H1 (cell line): ENCODE measurements around the gene CTXN1. TPM values are rescaled to one million over a fixed set of nuclear protein-coding genes. Genes with fewer than 3 reads are reported as not detected.

Source experiments
- CTCF ChIA-PET: fragments of 300-600 bp; sonication (Branson Sonifier 250); formaldehyde crosslinking; loops from one replicate; lab custom pipeline; 2021; ENCODE audit not compliant: partially characterized antibody; lab: Charles Lee
- POLR2A ChIA-PET: fragments of 300-600 bp; sonication (Branson Sonifier 250); formaldehyde crosslinking; loops from one replicate; lab custom pipeline; 2021; ENCODE audit warnings: inconsistent platforms; ENCODE audit not compliant: partially characterized antibody; lab: Charles Lee
- DNase-seq, 2 experiments: peaks; one replicate each; pipeline versions ENCODE4 v3.0.0 to v3.0.0-alpha.2; 2010 to 2022; ENCODE audit warnings: low spot score in 2 of 2, low read depth in 1 of 2, mixed read lengths in 1 of 2
- FAIRE-seq: peaks from 2 replicates; lab custom pipeline; 2011; peaks lifted over from hg19 to GRCh38; lab: Jason Lieb, UNC
- H2AFZ ChIP-seq: 2 replicates; pipeline ENCODE4 v1.8.1; 2012; ENCODE audit warnings: low read length, inconsistent platforms
- H2AK5ac ChIP-seq: 2 replicates; pipeline ENCODE4 v1.6.1; 2013; ENCODE audit warnings: low read depth, low read length
- H2BK120ac ChIP-seq: replicated peaks from 2 replicates; pipeline ENCODE3; 2013; ENCODE audit warnings: low read depth, low read length, inconsistent platforms
- H2BK12ac ChIP-seq: 2 replicates; pipeline ENCODE4 v1.6.1; 2013; ENCODE audit warnings: low read depth, low read length
- H2BK15ac ChIP-seq: 2 replicates; pipeline ENCODE4 v1.6.1; 2013; ENCODE audit warnings: low read length
- H2BK20ac ChIP-seq: 2 replicates; pipeline ENCODE4 v1.6.1; 2013; ENCODE audit warnings: low read length
- H2BK5ac ChIP-seq: 2 replicates; pipeline ENCODE4 v1.6.1; 2013; ENCODE audit warnings: low read depth, low read length
- H3K14ac ChIP-seq: 2 replicates; pipeline ENCODE4 v1.6.1; 2013; ENCODE audit warnings: inconsistent platforms; ENCODE audit not compliant: insufficient read length
- H3K18ac ChIP-seq: 2 replicates; pipeline ENCODE4 v1.6.1; 2013; ENCODE audit warnings: low read length; ENCODE audit errors: extremely low read depth
- H3K23ac ChIP-seq: 2 replicates; pipeline ENCODE4 v1.6.1; 2013; ENCODE audit warnings: inconsistent platforms; ENCODE audit not compliant: insufficient read length
- H3K23me2 ChIP-seq: 2 replicates; pipeline ENCODE4 v1.6.1; 2013; ENCODE audit warnings: low read depth, low read length
- H3K27ac ChIP-seq: 2 replicates; pipeline ENCODE4 v1.6.1; 2011; ENCODE audit warnings: low read depth, low read length, inconsistent platforms
- H3K27me3 ChIP-seq, 4 experiments: replicated peaks in 1 of 4; 1 replicate in 1 of 4; 2 replicates in 3 of 4; pipeline versions ENCODE4 v1.6.1 to v1.8.1; 2011 to 2013; ENCODE audit warnings: low read length in 3 of 4, mild to moderate bottlenecking in 3 of 4, inconsistent platforms in 2 of 4, mixed read lengths in 2 of 4, moderate library complexity in 1 of 4; ENCODE audit not compliant: control insufficient read depth in 3 of 4, insufficient read depth in 3 of 4; ENCODE audit errors: extremely low read depth in 1 of 4
- H3K36me3 ChIP-seq, 4 experiments: 2 replicates each; pipeline versions ENCODE4 v1.6.1 to v1.8.1; 2011 to 2013; ENCODE audit warnings: mild to moderate bottlenecking in 4 of 4, low read length in 3 of 4, moderate library complexity in 2 of 4, control low read depth in 1 of 4, inconsistent platforms in 1 of 4; ENCODE audit not compliant: insufficient read depth in 4 of 4, control insufficient read depth in 2 of 4
- H3K4ac ChIP-seq: replicated peaks from 2 replicates; pipeline ENCODE3; 2013; ENCODE audit warnings: low read length, low read depth, mixed read lengths, inconsistent platforms; ENCODE audit not compliant: insufficient read length
- H3K4me1 ChIP-seq, 4 experiments: replicated peaks in 1 of 4; 1 replicate in 1 of 4; 2 replicates in 3 of 4; pipeline versions ENCODE4 v1.6.1 to v1.8.1; 2011 to 2013; ENCODE audit warnings: low read length in 3 of 4, inconsistent platforms in 2 of 4, mixed read lengths in 1 of 4; ENCODE audit not compliant: insufficient read depth in 4 of 4, control insufficient read depth in 3 of 4
- H3K4me2 ChIP-seq, 2 experiments: 2 replicates each; pipeline versions ENCODE4 v1.6.1 to v1.8.1; 2011 to 2013; ENCODE audit warnings: low read depth in 2 of 2, low read length in 2 of 2, control low read depth in 1 of 2, inconsistent platforms in 1 of 2, mild to moderate bottlenecking in 1 of 2; ENCODE audit not compliant: insufficient read depth in 1 of 2
- H3K4me3 ChIP-seq, 4 experiments: fragments of 200-600, 300-600 bp in 1 of 4; sonication (generic), shearing (Covaris generic), sonication (Bioruptor Twin) in 1 of 4; 2 replicates each; pipeline versions ENCODE4 v1.5.1 to v1.8.1; 2011 to 2016; ENCODE audit warnings: low read length in 4 of 4, low read depth in 3 of 4, control low read depth in 2 of 4, inconsistent platforms in 2 of 4, mild to moderate bottlenecking in 2 of 4, mixed read lengths in 1 of 4, moderate library complexity in 1 of 4; ENCODE audit not compliant: insufficient read depth in 2 of 4; ENCODE audit errors: extremely low read depth in 1 of 4
- H3K56ac ChIP-seq: replicated peaks from 2 replicates; pipeline ENCODE3; 2013; ENCODE audit warnings: low read depth, mild to moderate bottlenecking, mixed read lengths, low read length, inconsistent platforms; ENCODE audit not compliant: insufficient read length
- H3K79me1 ChIP-seq: 2 replicates; pipeline ENCODE4 v1.6.1; 2013; ENCODE audit warnings: low read depth, low read length, control low read depth
- H3K79me2 ChIP-seq, 2 experiments: 2 replicates each; pipeline versions ENCODE4 v1.6.1 to v1.8.1; 2012 to 2013; ENCODE audit warnings: low read length in 2 of 2, mild to moderate bottlenecking in 2 of 2, inconsistent platforms in 1 of 2; ENCODE audit not compliant: insufficient read depth in 2 of 2, control insufficient read depth in 1 of 2
- H3K9ac ChIP-seq, 4 experiments: replicated peaks in 1 of 4; 1 replicate in 1 of 4; 2 replicates in 3 of 4; pipeline versions ENCODE4 v1.6.1 to v1.8.1; 2011 to 2013; ENCODE audit warnings: low read depth in 3 of 4, low read length in 3 of 4, control low read depth in 2 of 4, mild to moderate bottlenecking in 2 of 4, moderate library complexity in 2 of 4, inconsistent platforms in 1 of 4; ENCODE audit errors: extremely low read depth in 1 of 4
- H3K9me3 ChIP-seq, 2 experiments: 2 replicates each; pipeline versions ENCODE4 v1.6.1 to v1.8.1; 2012 to 2013; ENCODE audit warnings: mild to moderate bottlenecking in 2 of 2, moderate library complexity in 2 of 2, control low read depth in 1 of 2, inconsistent platforms in 1 of 2, low read depth in 1 of 2, low read length in 1 of 2, mixed read lengths in 1 of 2; ENCODE audit not compliant: insufficient read depth in 2 of 2
- H4K20me1 ChIP-seq, 2 experiments: replicated peaks in 1 of 2; 2 replicates each; pipeline versions ENCODE3 to v1.8.1; 2011 to 2013; ENCODE audit warnings: inconsistent platforms in 2 of 2, low read length in 2 of 2, mild to moderate bottlenecking in 1 of 2; ENCODE audit not compliant: insufficient read depth in 2 of 2, control insufficient read depth in 1 of 2
- H4K5ac ChIP-seq: 2 replicates; pipeline ENCODE4 v1.6.1; 2013; ENCODE audit warnings: low read length, low read depth, mixed read lengths, inconsistent platforms; ENCODE audit not compliant: insufficient read length
- H4K8ac ChIP-seq: 2 replicates; pipeline ENCODE4 v1.8.0; 2013; ENCODE audit warnings: mild to moderate bottlenecking, moderate library complexity, low read length, inconsistent platforms; ENCODE audit not compliant: insufficient read depth; ENCODE audit errors: extremely low read depth
- H4K91ac ChIP-seq: replicated peaks from 2 replicates; pipeline ENCODE3; 2013; ENCODE audit warnings: low read length, mixed read lengths, inconsistent platforms; ENCODE audit not compliant: insufficient read length
- KDM1A ChIP-seq: fragments of 200-600, 300-600 bp; sonication (generic); IDR thresholded peaks from 2 replicates; pipeline ENCODE4 v1.7.1; 2016; ENCODE audit warnings: mild to moderate bottlenecking, low read length, borderline replicate concordance
- TBP ChIP-seq: IDR thresholded peaks from 2 replicates; pipeline ENCODE4 v1.6.1; 2011; ENCODE audit warnings: low read depth, low read length, improper control_type of control experiment
- WGBS, 2 experiments: shearing (Covaris generic) in 1 of 2; methylation state at CpG; one replicate each; pipeline versions ENCODE4 v1.1.6 to v1.1.7; 2013 to 2015; ENCODE audit warnings: low lambda C conversion rate in 2 of 2, mixed read lengths in 2 of 2, inconsistent platforms in 1 of 2, low coverage in 1 of 2, missing lambda C conversion rate in 1 of 2; ENCODE audit not compliant: insufficient replicate concordance in 2 of 2, insufficient coverage in 1 of 2, insufficient read length in 1 of 2; ENCODE audit errors: extremely low coverage in 1 of 2, missing lambda C conversion rate in 1 of 2; 5-methylcytosine and 5-hydroxymethylcytosine counted together
- polyA plus RNA-seq, 7 experiments: library from polyadenylated mRNA; depleted of rRNA in 3 of 7; stranded (reverse) in 5 of 7; unstranded in 2 of 7; fragments of >200 nt in 5 of 7; fragments of 200-250 nt in 2 of 7; gene quantifications; 1 replicate in 5 of 7; 2 replicates in 1 of 7; 4 replicates in 1 of 7; pipeline versions ENCODE4 v1.2.1 to v1.2.3, GENCODE V29; 2011 to 2013; ENCODE audit warnings: missing spikeins in 2 of 7, mixed read lengths in 2 of 7
- total RNA-seq: library from RNA; stranded (reverse); fragmentation: NEBNext Ultra II Directional; extraction: Animal tissue kit (Norgen Biotek cat#: 25700); gene quantifications from 2 replicates; pipeline ENCODE4 v1.2.1, GENCODE V29; 2021

CTXN1 gene
- total and polyA plus RNA-seq, 2 of the 8 experiments (the other 6 are each of a cell fraction or from before 2014, with no cell fraction given): 16.4 to 58.0 TPM

- no peaks in the 10 kb centered on the region for H3K79me2 ChIP-seq
- H2BK120ac ChIP-seq: no peak overlapping the region
- no peak overlapping the region for H4K91ac ChIP-seq
- no peaks in the 10 kb centered on the region for H3K27me3 ChIP-seq
- no peak for DNase-seq
- no peak overlapping the region for H3K14ac ChIP-seq
- 88% methylated on average over 3 of the region's 3 CpGs; no CpG with 5 or more reads in 1 of the 2 experiments for WGBS, 2 experiments
- no peak overlapping the region for H2AFZ ChIP-seq
- H3K4me2 ChIP-seq: no peak overlapping the region
- no peaks in the 10 kb centered on the region for H3K79me1 ChIP-seq
- H2BK15ac ChIP-seq: no peak overlapping the region
- H3K23me2 ChIP-seq: peaks cover 1% of the 10 kb centered on the region; the same call in 1 of the 2 replicates
- no peak overlapping the region for H4K5ac ChIP-seq
- TF ChIP-seq TBP: no peak
- peak; percentile 63; the same call in 1 of the 2 replicates for TF ChIP-seq KDM1A
- H2BK12ac ChIP-seq: no peak overlapping the region
- no peak overlapping the region for H3K18ac ChIP-seq
- no peak overlapping the region for H3K9ac ChIP-seq
- H3K4ac ChIP-seq: no peak overlapping the region
- H3K23ac ChIP-seq: no peak overlapping the region
- H3K4me3 ChIP-seq: no peak overlapping the region
- H2AK5ac ChIP-seq: no peak overlapping the region
- no peaks in the 10 kb centered on the region for H4K20me1 ChIP-seq
- FAIRE-seq: no peak
- CTCF ChIA-PET: interaction anchor here (0.7 to 3.0 kb wide), 3 partner anchors 13 to 29 kb away, joined by 3 to 13 read pairs (median 8); partner anchors contain the start of gene MAP2K7
- no peaks in the 10 kb centered on the region for H3K4me1 ChIP-seq
- no peak overlapping the region for H4K8ac ChIP-seq
- H2BK5ac ChIP-seq: no peak overlapping the region
- no peaks in the 10 kb centered on the region for H3K36me3 ChIP-seq
- H3K56ac ChIP-seq: no peak overlapping the region
- POLR2A ChIA-PET: interaction anchor here (0.6 to 1.8 kb wide), 4 partner anchors 9 to 316 kb away, joined by 3 to 6 read pairs (median 4); partner anchors contain the start of gene CTXN1
- H2BK20ac ChIP-seq: 0 out of 2 replicates have a peak overlapping the region, but pooled peaks have one; percentile 18
- H3K9me3 ChIP-seq: no peaks in the 10 kb centered on the region
- H3K27ac ChIP-seq: no peak overlapping the region
Measured at GRCh38 chr19:7881910-7882309, 44.0 kb downstream of the CTXN1 start.
